ENCODE results near the gene GALNT14.

DNA sequence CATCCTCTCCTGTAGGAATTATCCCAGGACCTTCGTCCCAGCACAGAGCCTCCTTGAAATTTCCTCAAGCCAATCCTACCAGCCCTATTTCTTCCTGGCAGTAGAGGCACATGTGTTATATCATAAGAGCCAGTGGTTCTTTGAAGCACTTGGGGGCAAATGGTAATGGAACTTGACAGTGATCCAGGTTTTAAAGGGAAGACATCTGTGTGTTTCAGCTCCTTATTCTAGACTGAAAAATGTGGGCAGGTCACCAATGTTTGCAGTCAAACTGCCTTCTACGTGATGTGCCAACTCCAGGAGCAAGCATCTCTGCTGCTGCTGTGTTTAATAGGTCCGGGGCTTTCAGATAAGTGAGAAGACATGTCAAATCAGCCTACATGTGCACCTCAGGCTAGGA is 157.1 kb downstream of the GALNT14 start:
- TF ChIP-seq, protein P1, sequence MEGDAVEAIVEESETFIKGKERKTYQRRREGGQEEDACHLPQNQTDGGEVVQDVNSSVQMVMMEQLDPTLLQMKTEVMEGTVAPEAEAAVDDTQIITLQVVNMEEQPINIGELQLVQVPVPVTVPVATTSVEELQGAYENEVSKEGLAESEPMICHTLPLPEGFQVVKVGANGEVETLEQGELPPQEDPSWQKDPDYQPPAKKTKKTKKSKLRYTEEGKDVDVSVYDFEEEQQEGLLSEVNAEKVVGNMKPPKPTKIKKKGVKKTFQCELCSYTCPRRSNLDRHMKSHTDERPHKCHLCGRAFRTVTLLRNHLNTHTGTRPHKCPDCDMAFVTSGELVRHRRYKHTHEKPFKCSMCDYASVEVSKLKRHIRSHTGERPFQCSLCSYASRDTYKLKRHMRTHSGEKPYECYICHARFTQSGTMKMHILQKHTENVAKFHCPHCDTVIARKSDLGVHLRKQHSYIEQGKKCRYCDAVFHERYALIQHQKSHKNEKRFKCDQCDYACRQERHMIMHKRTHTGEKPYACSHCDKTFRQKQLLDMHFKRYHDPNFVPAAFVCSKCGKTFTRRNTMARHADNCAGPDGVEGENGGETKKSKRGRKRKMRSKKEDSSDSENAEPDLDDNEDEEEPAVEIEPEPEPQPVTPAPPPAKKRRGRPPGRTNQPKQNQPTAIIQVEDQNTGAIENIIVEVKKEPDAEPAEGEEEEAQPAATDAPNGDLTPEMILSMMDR (IDR thresholded peaks at IDR 0.05): no peak
- no peak for TF ChIP-seq EZH2 (IDR thresholded peaks at IDR 0.05)
